HepG2 (cell line): ENCODE results near the gene RNPEPL1. TPM values are rescaled to one million over a fixed set of nuclear protein-coding genes. Genes with fewer than 3 reads are reported as not detected.
A peak's percentile ranks its signal among the peaks of the same experiment; 100 is the strongest.

Experiments used
- AHDC1 ChIP-seq: sonication (generic); formaldehyde crosslinking; IDR thresholded peaks from 2 replicates; pipeline ENCODE4 v1.5.1; 2020; ENCODE audit warnings: mild to moderate bottlenecking, missing genetic modification reagents, borderline replicate concordance
- FOXA3 ChIP-seq: IDR thresholded peaks from 2 replicates; pipeline ENCODE4 v1.6.1; 2016; ENCODE audit warnings: missing genetic modification reagents, missing compliant biosample characterization
- HNF1B ChIP-seq: sonication (generic); formaldehyde crosslinking; IDR thresholded peaks from 2 replicates; pipeline ENCODE4 v1.5.1; 2020; ENCODE audit warnings: mild to moderate bottlenecking, moderate library complexity, missing genetic modification reagents
- KDM6A ChIP-seq: IDR thresholded peaks from 2 replicates; pipeline ENCODE4 v1.6.1; 2016; ENCODE audit warnings: low read depth
- NR0B2 ChIP-seq: sonication (generic); formaldehyde crosslinking; IDR thresholded peaks from 2 replicates; pipeline ENCODE4 v1.4.0; 2020; ENCODE audit warnings: mild to moderate bottlenecking, missing genetic modification reagents
- SNAPC5 ChIP-seq: sonication (generic); formaldehyde crosslinking; IDR thresholded peaks from 2 replicates; pipeline ENCODE4 v1.8.1; 2023; ENCODE audit warnings: mild to moderate bottlenecking, missing genetic modification reagents, borderline replicate concordance
- TBX2 ChIP-seq: sonication (generic); formaldehyde crosslinking; IDR thresholded peaks from 2 replicates; pipeline ENCODE4 v1.5.0; 2020; ENCODE audit warnings: missing genetic modification reagents, mild to moderate bottlenecking, borderline replicate concordance
- THAP9 ChIP-seq: sonication (generic); formaldehyde crosslinking; IDR thresholded peaks from 2 replicates; pipeline ENCODE4; 2020; ENCODE audit warnings: missing genetic modification reagents, mild to moderate bottlenecking, borderline replicate concordance
- USF2 ChIP-seq, 2 experiments: sonication (generic) in 1 of 2; formaldehyde crosslinking in 1 of 2; IDR thresholded peaks; 2 replicates each; pipeline versions ENCODE4 v1.5.1 to v1.6.1; 2011 to 2020; ENCODE audit warnings: borderline replicate concordance in 1 of 2, low read depth in 1 of 2, low read length in 1 of 2, mild to moderate bottlenecking in 1 of 2, missing genetic modification reagents in 1 of 2, moderate library complexity in 1 of 2
- ZNF205 ChIP-seq: IDR thresholded peaks from 2 replicates; pipeline ENCODE4 v1.6.1; 2018; ENCODE audit warnings: missing biosample characterization, missing genetic modification reagents
- ZNF274 ChIP-seq: sonication (generic); formaldehyde crosslinking; IDR thresholded peaks from 2 replicates; pipeline ENCODE4 v1.5.1; 2020; ENCODE audit warnings: mild to moderate bottlenecking, missing genetic modification reagents
- ZNF460 ChIP-seq: sonication (generic); formaldehyde crosslinking; IDR thresholded peaks from 2 replicates; pipeline ENCODE4 v1.5.1; 2020; ENCODE audit warnings: missing genetic modification reagents, mild to moderate bottlenecking, borderline replicate concordance
- ZNF747 ChIP-seq: sonication (generic); formaldehyde crosslinking; IDR thresholded peaks from 2 replicates; pipeline ENCODE4 v1.8.1; 2023; ENCODE audit warnings: missing genetic modification reagents, mild to moderate bottlenecking, borderline replicate concordance
- polyA plus RNA-seq, 8 experiments: library from polyadenylated mRNA; depleted of rRNA in 3 of 8; stranded (reverse) in 7 of 8; unstranded in 1 of 8; fragments of >200 nt; fragmentation: Illumina TruSeq in 4 of 8; extraction: Trizol in 4 of 8; gene quantifications; 2 replicates each; pipeline versions ENCODE4 v1.2.1 to v1.2.3, GENCODE V29; 2011 to 2016; ENCODE audit warnings: low read depth in 4 of 8, missing spikeins in 1 of 8, mixed read lengths in 1 of 8; ENCODE audit not compliant: insufficient read depth in 1 of 8
- total RNA-seq, 5 experiments: library from RNA; depleted of rRNA; stranded (reverse); fragments of >200 nt; fragmentation: Illumina TruSeq; extraction: Trizol; gene quantifications; 2 replicates each; pipeline ENCODE4 v1.2.3, GENCODE V29; 2016; ENCODE audit warnings: low read depth in 1 of 5

The RNPEPL1 gene
- total and polyA plus RNA-seq, 2 of the 13 experiments (the other 11 are each of a cell fraction or from before 2014, with no cell fraction given), result 13.0 to 18.0 TPM

GRCh38 chr2:240597419-240598181 is 29.3 kb downstream of the RNPEPL1 start (continued):
- no peak for TF ChIP-seq SNAPC5 (CRISPR knock-in tag)
- no peak for TF ChIP-seq NR0B2 (CRISPR knock-in tag)
- TF ChIP-seq THAP9 (CRISPR knock-in tag), result peak; percentile 24; the same call in 1 of the 2 replicates
- peak; percentile 63 for TF ChIP-seq FOXA3 (CRISPR knock-in tag)
- 0 out of 2 replicates have a peak, but pooled peaks have one; percentile 56 for TF ChIP-seq ZNF747
- TF ChIP-seq HNF1B (CRISPR knock-in tag), result 0 out of 2 replicates have a peak, but pooled peaks have one; percentile 22
- no peak for TF ChIP-seq USF2 (IDR thresholded peaks at IDR 0.05; ENCODE audit: low read depth, low read length)
- TF ChIP-seq USF2 (CRISPR knock-in tag; IDR thresholded peaks at IDR 0.05; ENCODE audit: borderline replicate concordance), result no peak
- TF ChIP-seq ZNF205, result no peak
- peak; percentile 96 for TF ChIP-seq KDM6A (CRISPR knock-in tag)
- peak; percentile 52; the same call in 1 of the 2 replicates for TF ChIP-seq AHDC1 (CRISPR knock-in tag)
- 0 out of 2 replicates have a peak, but pooled peaks have one; percentile 38 for TF ChIP-seq ZNF460 (CRISPR knock-in tag)
- 0 out of 2 replicates have a peak, but pooled peaks have one; percentile 30 for TF ChIP-seq TBX2 (CRISPR knock-in tag)
- TF ChIP-seq ZNF274 (CRISPR knock-in tag), result 0 out of 2 replicates have a peak, but pooled peaks have one; percentile 48
